GM18951 (cell line): Measurements from ENCODE around the gene PSMB11.

Experiments
- POLR2A ChIP-seq: IDR thresholded peaks from 4 replicates; pipeline ENCODE4 v1.6.1; 2011; ENCODE audit warnings: mild to moderate bottlenecking; ENCODE audit not compliant: insufficient read length, insufficient read depth; ENCODE audit errors: extremely low read depth
- in situ Hi-C: fragments of 300-500 bp; cut with MboI; formaldehyde crosslinking; loops from one replicate; pipeline ENCODE4 v1.12.0; 2022; ENCODE audit warnings: low sequenced_read_pairs, mixed read lengths, inconsistent platforms; ENCODE audit not compliant: unreplicated experiment

Gene PSMB11

GRCh38 chr14:23023022-23023794 lies 18.8 kb upstream of the PSMB11 start:
- in situ Hi-C loops, result no loop called here
- no peak for TF ChIP-seq POLR2A

- in situ Hi-C loops, result no loop called here
- no peak for TF ChIP-seq POLR2A
Observed at GRCh38 chr14:23023795-23024152, 18.2 kb upstream of the PSMB11 start.

DNA sequence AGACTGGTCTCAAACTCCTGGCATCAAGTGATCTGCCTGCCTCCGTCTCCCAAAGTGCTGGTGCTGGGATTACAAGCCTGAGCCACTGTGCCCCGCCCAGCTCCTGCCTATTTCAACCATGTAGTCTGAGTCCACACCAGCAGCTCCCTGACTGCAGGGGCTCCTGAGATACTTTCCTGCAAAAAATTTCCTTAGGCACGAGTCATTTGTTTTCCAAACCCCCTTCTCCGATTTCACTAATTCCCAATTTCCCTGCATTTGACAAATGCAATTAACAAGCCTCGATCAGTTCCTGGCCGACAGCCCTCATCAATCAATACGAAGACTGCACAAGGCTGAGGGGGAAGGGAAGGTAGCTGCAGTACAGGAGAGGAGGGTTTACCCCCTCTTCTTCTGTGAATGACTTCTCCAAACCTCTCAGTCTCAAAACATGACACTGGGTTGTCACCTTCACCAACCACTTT lies 17.4 kb upstream of the PSMB11 start:
- no peak for TF ChIP-seq POLR2A
- in situ Hi-C loops, result no loop called here

DNA sequence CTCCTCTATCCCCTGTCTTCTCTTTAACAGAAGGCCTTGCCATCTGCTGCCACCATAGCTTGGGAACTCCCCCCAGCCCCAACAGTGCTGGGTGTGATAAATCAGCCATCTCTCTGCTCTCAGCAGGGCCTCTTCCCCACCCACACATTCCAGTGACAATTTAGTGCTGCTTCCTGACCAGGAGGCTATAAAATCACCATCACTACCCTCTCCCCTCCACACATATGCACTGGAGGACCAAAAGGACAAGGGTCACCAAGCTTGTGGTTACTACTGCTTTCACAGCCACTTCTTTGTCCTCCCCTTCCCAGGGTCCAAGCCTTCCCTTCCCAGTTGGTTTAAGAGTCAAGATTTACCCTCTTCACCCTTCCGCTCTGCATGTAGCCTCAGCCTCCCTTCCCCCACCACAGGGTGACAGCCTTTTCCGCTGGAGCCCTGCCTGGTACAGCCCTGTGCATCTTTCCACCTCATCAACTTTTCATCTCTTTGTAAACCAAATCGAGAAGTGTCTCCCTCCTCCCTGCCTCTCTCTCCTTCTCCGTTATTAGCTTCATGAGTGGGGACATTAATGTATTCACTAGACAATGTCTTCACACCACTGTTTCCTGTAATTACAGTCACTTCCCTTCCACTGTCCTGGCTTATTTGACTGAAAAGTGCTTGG lies 16.7 kb upstream of the PSMB11 start:
- TF ChIP-seq POLR2A, result no peak
- in situ Hi-C loops, result no loop called here

DNA sequence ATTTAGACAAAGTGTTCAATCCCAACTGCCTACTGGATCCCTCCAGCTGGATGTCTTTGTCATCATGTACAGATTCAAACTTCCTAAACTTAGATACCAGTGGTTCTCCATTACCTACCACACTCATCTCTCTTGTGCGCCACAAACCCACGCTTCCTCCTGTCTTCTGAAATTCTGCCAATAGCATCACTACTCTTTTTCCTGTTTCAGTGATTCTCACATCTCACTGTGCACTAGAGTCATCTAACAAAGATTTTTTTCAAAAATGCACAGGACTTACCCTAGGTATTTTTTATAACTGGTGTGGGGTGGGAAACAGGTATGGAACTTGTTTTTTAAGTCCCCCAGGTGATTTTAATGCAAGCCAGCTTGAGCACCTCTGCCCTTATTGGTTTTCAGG lies 13.2 kb upstream of the PSMB11 start:
- in situ Hi-C loops, result no loop called here
- TF ChIP-seq POLR2A, result no peak

- in situ Hi-C loops, result no loop called here
- TF ChIP-seq POLR2A, result no peak
Observed at GRCh38 chr14:23030936-23031335, 11.1 kb upstream of the PSMB11 start.

DNA sequence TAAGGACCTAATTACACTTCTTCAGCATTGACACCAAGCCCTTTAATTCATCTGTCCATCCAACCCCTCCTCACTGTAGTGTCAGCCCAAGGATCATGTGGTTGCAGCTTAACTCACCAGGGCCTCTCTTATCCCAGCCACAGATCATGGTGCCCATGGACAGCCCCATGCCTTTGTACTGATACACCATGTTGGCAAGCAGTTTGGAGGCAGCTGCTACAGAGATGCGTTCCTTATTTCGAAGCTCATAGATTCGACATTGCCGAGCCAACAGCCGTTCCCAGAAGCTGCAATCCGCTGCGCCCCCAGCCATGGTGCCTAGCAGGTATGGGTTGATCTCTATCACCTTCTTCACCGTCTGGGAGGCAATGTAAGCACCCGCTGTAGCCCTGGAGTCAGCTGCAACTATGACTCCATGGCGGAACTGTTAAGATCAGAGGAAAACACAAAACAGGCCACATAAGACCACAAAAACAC lies 8.7 kb upstream of the PSMB11 start:
- TF ChIP-seq POLR2A, result no peak
- in situ Hi-C loops, result no loop called here

DNA sequence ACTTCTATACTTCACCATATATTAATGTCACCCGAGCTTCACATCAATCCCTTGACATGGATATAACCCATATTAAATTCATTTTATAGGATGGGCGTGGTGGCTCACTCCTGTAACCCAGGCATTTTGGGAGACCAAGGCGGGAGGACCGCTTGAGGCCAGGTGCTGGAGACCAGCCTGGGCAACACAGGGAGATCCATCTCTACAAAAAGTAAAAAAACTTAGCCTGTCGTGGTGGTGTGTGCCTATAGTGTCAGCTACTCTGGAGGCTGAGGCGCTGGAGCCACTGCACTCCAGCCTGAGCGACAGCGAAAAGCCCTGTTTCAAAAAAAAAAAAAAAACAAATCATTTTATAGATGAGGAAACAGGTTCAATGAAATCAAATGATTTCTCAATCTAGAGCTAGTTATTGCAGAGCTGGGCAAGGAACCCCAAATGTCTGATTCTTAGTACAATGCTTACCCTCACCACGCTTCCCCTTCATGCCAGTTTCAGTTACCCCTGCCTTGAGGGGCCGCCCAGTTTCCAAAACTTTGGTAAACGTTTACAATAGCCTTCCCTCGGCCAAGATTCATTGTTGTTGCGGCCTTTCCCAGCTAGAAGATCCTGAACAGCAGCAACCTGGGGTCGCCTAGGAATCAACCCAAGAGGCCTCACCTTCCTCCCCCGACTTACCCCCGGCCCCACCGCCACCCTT lies 8.1 kb upstream of the PSMB11 start:
- TF ChIP-seq POLR2A, result no peak
- in situ Hi-C loops, result no loop called here

- in situ Hi-C loops, result no loop called here
- TF ChIP-seq POLR2A, result peak; percentile 85
Observed at GRCh38 chr14:23034498-23035302, 7.3 kb upstream of the PSMB11 start, which contains the start of gene PSMB5. Gene PSMB5 (minus strand): TSS chr14:23034900. CDS start chr14:23034881, 19 bp downstream.

DNA sequence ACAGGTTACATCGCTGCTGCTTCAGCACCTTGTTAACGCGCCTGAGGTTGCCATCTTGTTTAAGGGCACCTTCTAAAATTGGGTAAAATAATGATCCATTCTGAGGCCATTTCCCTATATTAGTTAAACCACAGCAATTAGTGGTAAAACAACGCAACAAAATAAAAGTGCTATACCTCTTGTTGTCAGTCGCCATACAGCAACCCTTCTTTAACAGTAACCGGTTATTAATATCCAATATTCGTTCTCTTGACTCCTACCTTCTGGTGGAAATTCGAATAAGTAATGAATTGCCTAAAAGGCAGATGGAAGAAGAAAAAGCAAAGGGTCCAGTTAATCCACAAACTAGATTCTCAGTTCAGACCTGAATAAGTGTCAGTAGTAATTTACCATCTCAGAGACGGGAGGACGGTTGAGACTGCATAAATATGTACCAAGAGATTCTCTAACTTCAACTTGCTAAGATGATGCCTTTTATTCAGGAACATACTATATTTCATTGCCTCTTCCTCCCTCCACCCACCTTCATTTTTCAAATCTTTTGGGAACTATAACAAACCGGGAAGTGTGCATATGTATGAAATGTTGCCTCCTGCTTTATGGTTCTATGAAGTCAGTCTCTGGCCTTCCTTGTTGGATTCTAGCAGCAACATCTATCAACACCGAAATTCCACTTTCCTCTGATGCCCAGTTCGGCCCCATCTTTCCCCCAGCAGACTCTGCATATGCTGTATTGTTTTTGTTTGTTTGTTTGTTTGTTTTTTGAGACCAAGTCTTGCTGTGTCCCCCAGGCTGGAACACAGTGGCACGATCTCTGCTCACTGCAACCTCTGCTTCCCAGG lies 6.5 kb upstream of the PSMB11 start:
- in situ Hi-C loops, result no loop called here

GRCh38 chr14:23040100-23040499 lies 1.9 kb upstream of the PSMB11 start:
- in situ Hi-C loops, result no loop called here
- TF ChIP-seq POLR2A, result no peak

More for the DNA sequence above, 6.5 kb upstream of the PSMB11 start:
- no peak for TF ChIP-seq POLR2A

DNA sequence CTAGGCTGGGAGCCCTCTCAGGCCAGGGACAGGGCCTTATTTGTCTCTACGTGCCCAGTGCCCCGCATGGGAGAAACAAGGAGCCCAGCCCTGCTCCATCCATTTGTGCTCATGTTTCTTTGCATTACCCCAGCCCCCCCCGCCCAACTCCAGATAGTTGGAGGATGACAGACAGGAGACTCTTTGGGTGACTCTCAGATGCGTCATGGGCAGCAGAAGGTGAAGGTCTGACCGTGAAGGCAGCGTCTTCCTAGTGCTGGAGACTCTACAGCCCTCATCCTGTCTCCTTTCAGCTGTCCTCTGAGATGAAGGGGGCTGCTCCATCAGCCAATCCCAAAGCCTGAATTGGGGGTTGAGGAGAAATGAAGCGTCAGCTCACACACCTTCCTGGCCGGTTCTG lies 283 bp upstream of the PSMB11 start:
- TF ChIP-seq POLR2A, result no peak
- in situ Hi-C loops, result no loop called here
